ENCODE measurements around the gene KLF6. TPM values are rescaled to one million over a fixed set of nuclear protein-coding genes. Genes with fewer than 3 reads are reported as not detected.

The KLF6 gene
- total RNA-seq, 3 donors from 2014 or later: 270 to 371 (median 331) TPM

GRCh38 chr10:3761021-3761686 is 23.9 kb downstream of the KLF6 start:
- intact Hi-C loops (cut with DNase I, micrococcal nuclease): no loop called here
- ATAC-seq (peak; percentile 35), DNase-seq (no peak)
- no peak for TF ChIP-seq CTCF (IDR thresholded peaks at IDR 0.05)
- H3K9me3 ChIP-seq: no peaks in the 10 kb centered on the region
- H3K4me1 ChIP-seq (ENCODE audit: low read depth): peaks cover 14% of the 10 kb centered on the region
- H3K4me3 ChIP-seq: no peak overlapping the region
- H3K36me3 ChIP-seq (ENCODE audit: low read depth): no peaks in the 10 kb centered on the region

- DNase-seq (no peak), ATAC-seq (no peak)
- H3K4me3 ChIP-seq: no peak overlapping the region
- H3K9me3 ChIP-seq: no peaks in the 10 kb centered on the region
- no peaks in the 10 kb centered on the region for H3K36me3 ChIP-seq (ENCODE audit: low read depth)
- no peak for TF ChIP-seq CTCF (IDR thresholded peaks at IDR 0.05)
- H3K4me1 ChIP-seq (ENCODE audit: low read depth): peaks cover 8% of the 10 kb centered on the region
- intact Hi-C loops (cut with DNase I, micrococcal nuclease): no loop called here
Measured at GRCh38 chr10:3760083-3760482, 24.9 kb downstream of the KLF6 start.

- Histone ChIP-seq H3K36me3 (ENCODE audit: low read depth) (no peaks in the 10 kb centered on the region), H3K4me1 (ENCODE audit: low read depth) (peaks cover under 1% of the 10 kb centered on the region), H3K9me3 (no peaks in the 10 kb centered on the region), H3K4me3 (no peak overlapping the region)
- intact Hi-C loops (cut with DNase I, micrococcal nuclease): no loop called here
- no peak for DNase-seq
- no peak for TF ChIP-seq CTCF (IDR thresholded peaks at IDR 0.05)
- no peak for ATAC-seq
Measured at GRCh38 chr10:3759397-3759796, 25.6 kb downstream of the KLF6 start.

GRCh38 chr10:3758491-3758970 is 26.5 kb downstream of the KLF6 start:
- Histone ChIP-seq H3K4me3 (no peak overlapping the region), H3K4me1 (ENCODE audit: low read depth) (no peaks in the 10 kb centered on the region), H3K9me3 (no peaks in the 10 kb centered on the region), H3K36me3 (ENCODE audit: low read depth) (no peaks in the 10 kb centered on the region)
- intact Hi-C loops (cut with DNase I, micrococcal nuclease): no loop called here
- no peak for TF ChIP-seq CTCF (IDR thresholded peaks at IDR 0.05)
- ATAC-seq (no peak), DNase-seq (no peak)

GRCh38 chr10:3757638-3758490 is 27.1 kb downstream of the KLF6 start:
- Histone ChIP-seq H3K36me3 (ENCODE audit: low read depth) (no peaks in the 10 kb centered on the region), H3K4me1 (ENCODE audit: low read depth) (no peaks in the 10 kb centered on the region), H3K4me3 (no peak overlapping the region), H3K9me3 (no peaks in the 10 kb centered on the region)
- TF ChIP-seq CTCF (IDR thresholded peaks at IDR 0.05): no peak
- DNase-seq (no peak), ATAC-seq (peak; percentile 66)
- intact Hi-C loops (cut with DNase I, micrococcal nuclease): no loop called here

Data from mucosa of descending colon (tissue), 3 donors.